Posterior vena cava (tissue), 2 donors: ENCODE data around the gene RIF1. TPM values are rescaled to one million over a fixed set of nuclear protein-coding genes. Genes with fewer than 3 reads are reported as not detected.

ENCODE experiments used
- DNase-seq: peaks from one replicate; pipeline ENCODE4 v3.0.0-alpha.2; 2020; ENCODE audit warnings: low spot score
- intact Hi-C, 2 donors: fragments of 100-400 bp; cut with DNase I; formaldehyde crosslinking; loops; one replicate each; pipeline versions ENCODE4 v1.14.1 to v1.14.2; 2022 to 2023
- long read RNA-seq, 2 donors: library from polyadenylated mRNA; unstranded; transcript quantifications; one replicate each; pipeline ENCODE4 v2.0.0, GENCODE V29; 2020 to 2021
- total RNA-seq, 2 donors: library from RNA; stranded (reverse); fragmentation: NEBNext Ultra II Directional; extraction: Animal tissue kit (Norgen Biotek cat#: 25700); gene quantifications; one replicate each; pipeline ENCODE4 v1.2.1, GENCODE V29; 2021
- donor health status: DM: yes; HTN: yes; CAD: no.
- donor health status: DM: yes; HTN: yes; CAD: no.

Gene RIF1
- total RNA-seq = 10 to 100 TPM; 31.0 to 40.4 TPM
- long read RNA-seq, donor 1, partial matches to known transcripts = 3 of 6 reads
- long read RNA-seq, donor 1, other reads (novel, unspliced or antisense) = 3 of 6 reads
- long read RNA-seq, donor 2, partial matches to known transcripts = 9 of 16 reads
- long read RNA-seq, donor 2, other reads (novel, unspliced or antisense) = 7 of 16 reads

GRCh38 chr2:151409601-151410484 is at the start of gene RIF1:
RIF1 (plus strand) TSS chr2:151409902; CDS start chr2:151410424, 522 bp downstream.
- intact Hi-C loops = loop anchor here in 1 of 2 donors (10.0 kb wide), 1 partner anchor 115 kb away; no protein-coding TSS in a partner anchor
- DNase-seq = peak; percentile 96

- intact Hi-C loops = no loop called here
- no peak for DNase-seq
These were observed 47.9 kb upstream of the RIF1 start for GRCh38 chr2:151361674-151362370.

GRCh38 chr2:151363709-151364108 is 46.0 kb upstream of the RIF1 start:
- DNase-seq = no peak
- intact Hi-C loops = no loop called here

- DNase-seq = no peak
- intact Hi-C loops = no loop called here
These were observed 42.1 kb upstream of the RIF1 start for GRCh38 chr2:151367571-151367970.

GRCh38 chr2:151374436-151374835 is 35.3 kb upstream of the RIF1 start:
- no peak for DNase-seq

GRCh38 chr2:151379169-151379568 is 30.5 kb upstream of the RIF1 start:
- DNase-seq = no peak
- intact Hi-C loops = no loop called here

More at GRCh38 chr2:151374436-151374835, 35.3 kb upstream of the RIF1 start:
- intact Hi-C loops = no loop called here

- intact Hi-C loops = no loop called here
- no peak for DNase-seq
These were observed 29.0 kb upstream of the RIF1 start for GRCh38 chr2:151380580-151381235.

- intact Hi-C loops = no loop called here
- DNase-seq = no peak
These were observed 28.4 kb upstream of the RIF1 start for GRCh38 chr2:151381266-151381665.

GRCh38 chr2:151388011-151388410 is 21.7 kb upstream of the RIF1 start:
- no peak for DNase-seq
- intact Hi-C loops = no loop called here

GRCh38 chr2:151391436-151391835 is 18.3 kb upstream of the RIF1 start:
- DNase-seq = no peak
- intact Hi-C loops = no loop called here

GRCh38 chr2:151394509-151394908 is 15.2 kb upstream of the RIF1 start:
- DNase-seq = no peak
- intact Hi-C loops = no loop called here

GRCh38 chr2:151395509-151396374 is 14.0 kb upstream of the RIF1 start:
- no peak for DNase-seq
- intact Hi-C loops = no loop called here

- DNase-seq = no peak
- intact Hi-C loops = no loop called here
These were observed 9.7 kb upstream of the RIF1 start for GRCh38 chr2:151399981-151400380.

GRCh38 chr2:151401149-151401548 is 8.6 kb upstream of the RIF1 start:
- intact Hi-C loops = no loop called here
- DNase-seq = no peak

GRCh38 chr2:151403914-151404313 is 5.8 kb upstream of the RIF1 start:
- intact Hi-C loops = no loop called here
- DNase-seq = no peak

GRCh38 chr2:151405376-151405775 is 4.3 kb upstream of the RIF1 start:
- no peak for DNase-seq
- intact Hi-C loops = no loop called here

- intact Hi-C loops = no loop called here
- no peak for DNase-seq
These were observed 2.4 kb upstream of the RIF1 start for GRCh38 chr2:151407281-151407680.

GRCh38 chr2:151408788-151409600 is 708 bp upstream of the RIF1 start:
- intact Hi-C loops = no loop called here
- no peak for DNase-seq
